C4-2B (cell line): ENCODE results near the gene TLR5.

ENCODE experiments used
- H3K27ac ChIP-seq: fragments of 450-650 bp; 2 replicates; pipeline ENCODE4 v1.5.1; 2017
- ZFX ChIP-seq: fragments of 450-650 bp; IDR thresholded peaks from 2 replicates; pipeline ENCODE4 v1.6.1; 2017
- TF ChIP-seq, protein P1 (sequence below): fragments of 450-650 bp; conservative IDR thresholded peaks from 2 replicates; pipeline ENCODE4 v1.5.1; 2017; ENCODE audit warnings: mild to moderate bottlenecking

The TLR5 gene

DNA sequence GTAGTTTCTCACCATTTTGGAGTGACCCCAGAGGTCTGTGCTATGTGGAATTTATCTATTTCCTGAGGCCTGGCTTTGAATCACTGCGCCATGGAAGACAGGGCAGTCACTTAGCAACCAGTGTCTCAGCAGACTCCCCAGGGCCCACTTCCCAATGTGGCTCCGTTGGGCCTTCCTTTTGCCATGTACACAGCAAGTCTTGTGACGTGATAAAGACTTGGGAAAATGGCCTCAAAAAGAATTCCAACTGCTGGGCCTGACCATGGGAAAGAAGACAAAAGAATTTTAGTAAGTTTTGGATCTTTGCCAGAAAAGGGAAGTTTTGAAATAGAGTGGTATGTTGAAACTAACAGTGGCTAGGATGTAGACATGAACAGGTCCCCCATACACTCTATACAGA, 36.2 kb downstream of the TLR5 start:
- TF ChIP-seq ZFX, result no peak
- TF ChIP-seq, protein P1, sequence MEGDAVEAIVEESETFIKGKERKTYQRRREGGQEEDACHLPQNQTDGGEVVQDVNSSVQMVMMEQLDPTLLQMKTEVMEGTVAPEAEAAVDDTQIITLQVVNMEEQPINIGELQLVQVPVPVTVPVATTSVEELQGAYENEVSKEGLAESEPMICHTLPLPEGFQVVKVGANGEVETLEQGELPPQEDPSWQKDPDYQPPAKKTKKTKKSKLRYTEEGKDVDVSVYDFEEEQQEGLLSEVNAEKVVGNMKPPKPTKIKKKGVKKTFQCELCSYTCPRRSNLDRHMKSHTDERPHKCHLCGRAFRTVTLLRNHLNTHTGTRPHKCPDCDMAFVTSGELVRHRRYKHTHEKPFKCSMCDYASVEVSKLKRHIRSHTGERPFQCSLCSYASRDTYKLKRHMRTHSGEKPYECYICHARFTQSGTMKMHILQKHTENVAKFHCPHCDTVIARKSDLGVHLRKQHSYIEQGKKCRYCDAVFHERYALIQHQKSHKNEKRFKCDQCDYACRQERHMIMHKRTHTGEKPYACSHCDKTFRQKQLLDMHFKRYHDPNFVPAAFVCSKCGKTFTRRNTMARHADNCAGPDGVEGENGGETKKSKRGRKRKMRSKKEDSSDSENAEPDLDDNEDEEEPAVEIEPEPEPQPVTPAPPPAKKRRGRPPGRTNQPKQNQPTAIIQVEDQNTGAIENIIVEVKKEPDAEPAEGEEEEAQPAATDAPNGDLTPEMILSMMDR, result no peak
- H3K27ac ChIP-seq, result no peak overlapping the region

DNA sequence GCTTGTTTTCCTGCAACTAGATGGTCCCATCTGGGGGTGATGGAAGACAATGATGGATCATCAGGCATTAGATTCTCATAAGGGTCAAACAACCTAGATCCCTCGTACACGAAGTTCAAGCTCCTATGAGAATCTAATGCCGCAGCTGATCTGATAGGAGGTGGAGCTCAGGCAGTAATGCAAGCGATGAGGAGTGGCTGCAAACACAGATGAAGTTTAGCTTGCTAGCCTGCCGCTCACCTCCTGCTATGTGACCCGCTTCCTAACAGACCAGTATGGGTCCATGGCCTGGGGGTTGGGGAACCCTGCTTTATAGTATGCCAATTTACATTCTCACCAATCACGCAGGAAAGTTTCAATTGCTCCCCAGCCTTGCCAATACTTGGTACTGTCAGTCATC, 37.5 kb downstream of the TLR5 start:
- TF ChIP-seq ZFX, result no peak
- TF ChIP-seq, protein P1, result no peak
- H3K27ac ChIP-seq, result no peak overlapping the region

DNA sequence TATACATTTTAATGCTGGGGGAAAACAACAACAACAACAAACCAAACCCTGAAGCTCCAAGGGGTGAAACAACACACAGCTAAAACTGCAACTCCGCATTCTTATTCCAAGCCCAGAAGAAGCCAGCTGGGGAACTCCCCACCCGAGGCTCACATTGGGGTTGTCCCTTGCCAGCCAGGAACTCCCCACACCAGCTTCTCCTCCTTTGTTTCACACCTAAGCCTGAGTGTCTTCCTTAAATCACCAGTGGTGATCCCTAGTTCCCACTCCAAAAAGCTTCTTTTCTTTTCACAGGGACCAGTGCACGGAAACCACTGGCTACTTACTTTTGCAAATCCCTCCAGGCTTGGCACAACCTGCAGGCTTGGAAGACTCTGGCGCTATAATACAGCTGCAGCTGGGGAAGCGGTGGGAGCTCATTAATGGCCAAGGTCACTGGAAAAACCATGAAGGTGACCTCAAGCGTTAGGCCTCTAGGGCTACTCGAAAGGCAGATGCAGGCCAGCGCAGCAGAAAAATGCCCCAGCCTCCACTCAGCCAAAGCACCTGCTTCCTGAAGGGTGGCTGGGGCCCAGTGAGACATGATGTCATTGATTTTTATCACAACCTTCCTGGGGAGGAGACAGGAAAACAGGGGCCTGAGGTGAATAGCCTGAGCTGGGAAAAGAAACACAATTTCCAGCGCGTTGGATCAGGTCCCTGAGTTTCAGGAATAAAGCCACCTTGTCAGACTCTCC, 40.1 kb downstream of the TLR5 start:
- H3K27ac ChIP-seq, result no peak overlapping the region
- TF ChIP-seq, protein P1, result no peak
- TF ChIP-seq ZFX, result no peak

DNA sequence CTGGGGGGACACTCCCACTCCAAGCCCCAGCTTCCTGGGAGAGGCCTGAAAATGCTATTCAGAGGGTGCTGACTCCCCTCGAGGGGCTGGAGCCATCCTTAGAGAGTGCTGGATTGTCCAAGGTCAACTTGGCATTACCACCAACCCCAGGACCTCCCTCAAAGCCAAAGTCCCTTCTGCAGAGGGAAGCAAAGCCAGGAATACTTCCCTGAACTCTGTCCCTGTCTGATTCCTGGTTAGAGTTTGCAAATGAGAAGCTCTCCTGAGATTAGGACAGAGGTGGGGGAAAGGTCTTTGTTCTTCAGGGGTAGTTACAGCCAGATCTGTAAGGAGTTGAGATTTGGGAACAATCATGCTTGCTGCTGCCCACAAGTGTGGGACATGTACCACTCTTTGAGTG, 45.3 kb downstream of the TLR5 start:
- H3K27ac ChIP-seq, result no peak overlapping the region
- TF ChIP-seq, protein P1, result no peak
- TF ChIP-seq ZFX, result no peak

DNA sequence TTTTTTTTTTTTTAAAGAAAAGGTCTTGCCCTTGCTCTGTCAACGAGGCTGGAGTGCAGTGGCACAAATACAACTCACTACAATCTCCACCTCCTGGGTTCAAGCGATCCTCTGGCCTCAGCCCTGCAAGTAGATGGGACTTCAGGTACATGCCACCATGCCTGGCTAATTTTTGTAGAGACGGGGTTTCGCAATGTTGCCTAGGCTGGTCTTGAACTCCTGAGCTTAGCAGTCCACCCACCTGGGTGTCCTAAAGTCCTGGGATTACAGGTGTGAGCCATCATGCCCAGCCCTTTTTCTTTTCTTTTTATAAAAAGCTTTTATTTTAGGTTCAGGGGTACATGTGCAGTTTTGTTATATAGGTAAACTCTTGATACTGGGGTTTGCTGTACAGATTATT, 47.2 kb downstream of the TLR5 start:
- no peak overlapping the region for H3K27ac ChIP-seq
- TF ChIP-seq ZFX, result no peak
- TF ChIP-seq, protein P1, result no peak

DNA sequence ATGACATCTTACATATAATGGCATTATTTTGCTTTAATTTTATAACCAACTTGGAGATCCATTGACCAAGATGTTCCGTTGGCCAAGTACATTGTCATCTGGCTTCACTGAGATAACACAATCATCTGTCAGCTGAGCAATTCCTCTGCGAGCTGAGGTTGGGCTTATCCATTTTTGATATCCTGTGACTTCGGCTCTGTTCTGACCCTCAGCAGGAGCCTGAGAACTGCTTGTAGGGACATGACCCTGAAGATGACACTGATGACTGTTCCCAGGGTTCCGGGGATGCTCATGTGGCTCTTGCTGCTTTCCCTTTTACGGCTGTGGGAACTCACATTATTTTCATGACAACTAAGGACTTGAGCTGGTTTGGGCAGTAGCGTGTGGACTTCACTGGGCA, 51.2 kb downstream of the TLR5 start:
- H3K27ac ChIP-seq, result no peak overlapping the region
- no peak for TF ChIP-seq ZFX
- TF ChIP-seq, protein P1, result no peak

DNA sequence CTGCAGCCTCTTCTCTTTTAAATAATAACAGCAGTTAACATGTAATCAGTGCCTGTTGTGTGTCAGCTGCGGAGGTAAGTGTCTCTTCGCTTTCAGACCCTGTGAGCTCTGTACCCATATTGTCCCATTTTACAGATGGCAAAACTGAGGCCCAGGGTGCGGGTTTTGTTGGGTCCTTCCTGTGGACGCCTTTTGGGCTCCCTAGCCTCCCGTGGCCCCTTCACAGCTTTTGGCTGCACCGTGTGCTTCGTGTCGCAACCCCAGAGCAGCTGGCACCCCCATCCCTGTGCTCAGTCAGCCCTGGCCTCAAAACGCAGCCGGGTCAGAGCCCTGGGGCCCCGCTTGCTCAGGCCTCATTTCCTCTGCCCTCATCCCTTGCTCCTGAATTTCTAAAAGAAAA, 53.8 kb downstream of the TLR5 start:
- TF ChIP-seq, protein P1, result no peak
- TF ChIP-seq ZFX, result no peak
- no peak overlapping the region for H3K27ac ChIP-seq
